Left hindlimb (tissue), 1 donor: Measurements from ENCODE around the gene ADK.
"Not testable (repeated sequence)": the region's sequence is repeated elsewhere in the genome, so short reads cannot be mapped to it uniquely, and the experiment has no call there.

Experiments used
- DNase-seq: peaks from one replicate; pipeline ENCODE4 v3.0.0-alpha.2; 2018

The ADK gene

GRCh38 chr10:74500026-74500704 lies 349.1 kb downstream of the ADK start:
- DNase-seq: no peak

- no peak for DNase-seq
Observed at GRCh38 chr10:74500816-74501215, 349.8 kb downstream of the ADK start.

- DNase-seq: no peak
Observed at GRCh38 chr10:74502963-74503608, 352.1 kb downstream of the ADK start.

GRCh38 chr10:74507951-74508350 lies 356.9 kb downstream of the ADK start:
- DNase-seq: no peak

- no peak for DNase-seq
Observed at GRCh38 chr10:74510594-74510993, 359.6 kb downstream of the ADK start.

GRCh38 chr10:74511051-74511450 lies 360.0 kb downstream of the ADK start:
- no peak for DNase-seq

- DNase-seq: no peak
Observed at GRCh38 chr10:74514322-74514721, 363.3 kb downstream of the ADK start.

- DNase-seq: no peak
Observed at GRCh38 chr10:74518061-74518460, 367.0 kb downstream of the ADK start.

DNA sequence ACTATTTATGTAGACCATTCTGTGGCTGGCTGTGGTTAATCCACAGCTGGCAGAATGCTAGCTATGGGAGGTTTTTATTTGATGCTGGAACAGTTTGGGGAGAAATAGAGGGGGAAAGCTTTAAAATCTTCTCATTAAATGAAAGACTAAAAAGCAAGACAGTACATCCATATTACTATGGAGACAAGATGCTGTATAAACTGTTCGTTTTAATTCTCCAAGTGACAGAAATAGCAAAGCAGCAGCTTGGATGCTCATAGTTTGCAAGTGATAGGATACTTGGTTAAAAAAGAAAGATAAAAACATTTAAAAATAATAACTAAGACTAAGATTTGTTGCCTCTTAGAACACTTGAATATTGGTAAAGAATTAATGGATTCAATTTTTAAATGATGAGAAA lies 370.5 kb downstream of the ADK start:
- DNase-seq: no peak

DNA sequence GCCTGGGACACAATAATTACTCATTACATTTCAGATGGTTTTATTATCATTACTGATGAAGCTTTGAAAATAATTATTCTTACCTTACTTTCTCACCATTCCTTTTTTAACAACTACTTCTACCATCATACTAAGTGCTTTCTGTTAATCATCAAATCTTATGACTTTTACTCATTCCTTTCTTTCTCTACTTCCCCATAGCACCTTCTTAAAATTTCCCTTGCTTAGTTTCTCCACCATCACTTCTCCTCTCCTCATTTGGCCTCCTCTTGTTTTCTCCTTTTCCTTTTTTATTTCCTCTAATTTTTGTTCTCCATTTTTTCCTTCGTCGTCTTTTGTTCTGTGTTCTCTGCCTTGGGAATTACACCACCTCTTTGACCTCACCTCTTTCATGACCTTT lies 372.2 kb downstream of the ADK start:
- no peak for DNase-seq

DNA sequence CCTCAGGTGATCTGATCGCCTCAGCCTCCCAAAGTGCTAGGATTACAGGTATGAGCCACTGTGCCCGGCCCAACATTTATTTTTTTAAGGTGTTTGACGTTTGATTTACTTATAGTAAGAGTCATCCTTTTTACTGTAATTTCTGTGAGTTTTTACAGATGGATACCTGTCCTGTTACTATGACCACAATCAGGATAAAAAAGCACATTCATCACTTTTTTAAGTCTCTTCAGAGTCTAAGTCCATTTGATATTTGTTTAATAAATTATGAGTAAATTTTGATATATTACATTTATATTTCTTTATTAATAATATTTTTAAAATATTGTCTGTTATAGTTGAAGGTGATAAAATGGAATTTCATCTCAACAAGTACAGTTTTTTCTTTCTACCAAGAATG lies 374.9 kb downstream of the ADK start:
- no peak for DNase-seq

GRCh38 chr10:74527611-74528010 lies 376.6 kb downstream of the ADK start:
- not testable (repeated sequence) for DNase-seq

GRCh38 chr10:74529205-74529604 lies 378.2 kb downstream of the ADK start:
- DNase-seq: no peak

- DNase-seq: no peak
Observed at GRCh38 chr10:74530981-74531380, 380.0 kb downstream of the ADK start.

GRCh38 chr10:74539317-74539716 lies 388.3 kb downstream of the ADK start:
- no peak for DNase-seq

DNA sequence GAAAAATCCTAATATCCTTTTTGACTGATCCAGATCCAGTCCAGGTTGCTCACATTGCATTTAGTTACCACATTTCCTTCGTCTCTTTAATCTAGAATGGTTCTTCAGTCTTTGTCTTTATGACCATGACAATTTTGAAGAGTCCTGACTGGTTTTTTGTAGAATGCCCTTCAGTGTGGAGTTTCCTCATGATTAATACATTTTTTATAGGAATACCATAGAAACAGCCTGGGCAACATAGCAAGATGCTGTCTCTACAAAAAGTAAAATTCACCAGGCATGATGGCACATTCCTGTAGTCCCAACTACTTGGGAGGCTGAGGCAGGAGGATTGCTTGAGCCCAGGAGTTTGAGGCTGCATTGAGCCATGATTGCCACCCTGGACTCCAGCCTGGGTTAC lies 390.4 kb downstream of the ADK start:
- DNase-seq: no peak

GRCh38 chr10:74542077-74542476 lies 391.1 kb downstream of the ADK start:
- no peak for DNase-seq

DNA sequence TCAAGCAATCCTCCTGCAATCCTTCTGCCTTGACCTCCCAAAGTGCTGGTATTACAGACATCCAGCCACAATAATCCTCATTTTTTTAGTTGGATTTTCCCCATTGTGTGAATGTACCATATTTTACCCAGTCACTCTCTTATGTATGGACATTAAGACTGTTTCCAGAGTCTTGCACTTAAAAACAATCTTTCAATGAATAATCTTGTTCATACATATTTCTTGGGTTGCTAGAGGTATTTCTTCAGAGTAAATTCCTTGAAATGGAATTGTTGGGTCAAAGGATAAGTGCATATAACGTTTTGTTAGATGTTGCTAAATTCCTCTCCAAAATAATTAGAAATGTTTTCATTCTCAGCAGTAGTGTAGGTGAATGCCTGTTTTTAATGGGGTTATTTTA lies 392.3 kb downstream of the ADK start:
- DNase-seq: no peak

DNA sequence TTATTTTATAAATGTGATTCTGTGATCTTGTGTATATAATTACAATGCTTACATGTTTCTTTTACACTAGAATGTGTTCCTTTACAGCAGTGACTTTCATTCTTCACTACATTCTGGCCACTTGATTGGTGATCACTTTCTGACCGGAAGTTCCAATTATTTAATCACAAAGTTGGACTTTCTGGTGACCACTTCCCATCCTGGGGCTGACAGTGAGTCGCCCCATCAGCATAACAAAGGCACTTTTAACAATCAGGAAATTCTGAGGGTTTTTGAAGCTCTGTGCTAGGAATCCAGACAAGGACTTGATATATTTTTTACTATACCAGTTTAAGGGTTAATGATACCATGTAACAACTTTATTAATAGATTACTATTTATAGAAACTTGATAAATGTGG lies 393.1 kb downstream of the ADK start:
- no peak for DNase-seq

DNA sequence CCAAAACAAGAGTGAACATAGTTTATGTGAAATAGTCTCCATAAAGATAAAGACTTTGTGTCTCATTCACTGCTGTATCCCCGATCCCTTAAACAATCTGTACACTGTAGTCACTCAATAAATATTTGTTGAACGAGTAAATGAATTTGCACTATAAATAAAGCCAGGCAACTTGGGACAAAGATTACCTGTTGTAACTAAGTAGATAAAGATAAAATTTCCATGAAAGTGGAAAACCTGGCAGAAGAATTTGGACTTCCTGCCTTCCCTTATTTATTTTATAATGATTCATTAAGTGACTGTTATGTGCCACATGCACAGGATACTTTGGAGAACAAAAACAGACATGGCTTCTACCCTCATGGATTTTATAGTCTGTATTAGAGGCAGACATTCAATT lies 397.7 kb downstream of the ADK start:
- DNase-seq: no peak

GRCh38 chr10:74556072-74556705 lies 405.2 kb downstream of the ADK start:
- DNase-seq: no peak

DNA sequence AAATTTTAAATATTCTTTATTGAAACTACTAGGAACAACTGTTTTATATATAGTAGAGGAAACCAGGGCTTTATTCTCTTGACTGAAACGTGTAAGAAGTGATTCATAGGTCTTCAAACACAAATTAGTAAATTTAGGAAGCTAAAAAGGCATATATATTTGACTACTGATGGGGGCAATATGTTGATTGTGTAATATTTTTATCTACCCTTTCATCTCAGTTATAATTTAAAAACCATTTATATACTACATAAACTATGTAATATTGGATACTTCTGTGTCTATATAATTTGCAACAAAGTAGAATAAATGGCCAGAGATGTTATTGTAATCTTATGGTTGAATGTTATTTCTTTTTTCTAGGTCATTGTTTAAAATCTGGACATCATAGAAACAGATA lies 406.1 kb downstream of the ADK start:
- no peak for DNase-seq

DNA sequence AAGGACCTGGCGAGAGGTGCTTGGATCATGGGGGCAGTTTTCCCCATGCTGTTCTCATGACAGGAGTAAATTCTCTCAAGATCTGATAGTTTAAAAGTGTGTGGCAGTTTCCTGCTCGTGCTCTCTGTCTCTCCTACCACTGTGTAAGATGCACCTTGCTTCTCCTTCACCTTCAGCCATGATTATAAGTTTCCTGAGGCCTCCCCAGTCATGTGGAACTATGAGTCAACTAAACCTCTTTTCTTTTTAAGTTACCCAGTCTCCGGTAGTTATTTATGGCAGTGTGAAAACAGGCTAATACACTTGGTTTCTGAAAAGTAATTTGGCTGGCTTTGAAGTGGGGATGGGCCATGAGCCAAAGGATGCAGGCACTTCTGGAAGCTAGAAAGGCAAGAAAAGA lies 407.4 kb downstream of the ADK start:
- no peak for DNase-seq

GRCh38 chr10:74558897-74559296 lies 407.9 kb downstream of the ADK start:
- no peak for DNase-seq

GRCh38 chr10:74568896-74569295 lies 417.9 kb downstream of the ADK start:
- DNase-seq: not testable (repeated sequence)
